ENCODE results near the gene CCDC86. TPM values are rescaled to one million over a fixed set of nuclear protein-coding genes. Genes with fewer than 3 reads are reported as not detected.

The CCDC86 gene
- total RNA-seq, 1 experiment from 2014 or later = 53.5 TPM

GRCh38 chr11:60845338-60845737, 3.4 kb downstream of the CCDC86 start:
- H3K9me3 Mint-ChIP-seq = no peaks in the 10 kb centered on the region
- POLR2A ChIA-PET = no interaction called here

More at GRCh38 chr11:60845338-60845737, 3.4 kb downstream of the CCDC86 start:
- Mint-ChIP-seq H3K36me3 (peaks cover 9% of the 10 kb centered on the region), H3K27me3 (ENCODE audit: low read depth) (no peaks in the 10 kb centered on the region), H3K4me1 (peaks cover 33% of the 10 kb centered on the region), H3K4me3 (no peak overlapping the region), H3K27ac (0 out of 2 replicates have a peak overlapping the region, but pooled peaks have one; percentile 31)
- TF ChIP-seq ZNF671 (CRISPR knock-in tag; IDR thresholded peaks at IDR 0.05) (no peak), SMAD3 (CRISPR knock-in tag; IDR thresholded peaks at IDR 0.05; ENCODE audit: borderline replicate concordance) (no peak), ZNF425 (CRISPR knock-in tag; conservative IDR thresholded peaks at IDR 0.05) (no peak), ATF1 (CRISPR knock-in tag; IDR thresholded peaks at IDR 0.05) (no peak), ZNF512 (CRISPR knock-in tag; IDR thresholded peaks at IDR 0.05; ENCODE audit: borderline replicate concordance) (no peak), HMGA2 (CRISPR knock-in tag; IDR thresholded peaks at IDR 0.05) (no peak), CTCF (IDR thresholded peaks at IDR 0.05) (no peak), FOXP4 (CRISPR knock-in tag; IDR thresholded peaks at IDR 0.05) (no peak), CDX4 (CRISPR knock-in tag; IDR thresholded peaks at IDR 0.05; ENCODE audit: borderline replicate concordance) (no peak), AR (CRISPR knock-in tag; IDR thresholded peaks at IDR 0.05) (no peak), ELF4 (CRISPR knock-in tag; IDR thresholded peaks at IDR 0.05; ENCODE audit: low read depth) (no peak), IRF1 (CRISPR knock-in tag; IDR thresholded peaks at IDR 0.05) (no peak), ZNF423 (CRISPR knock-in tag; IDR thresholded peaks at IDR 0.05) (no peak), NR3C1 (CRISPR knock-in tag; conservative IDR thresholded peaks at IDR 0.05; ENCODE audit: low read depth) (no peak), STAT6 (CRISPR knock-in tag; conservative IDR thresholded peaks at IDR 0.05; ENCODE audit: low read depth) (no peak), MYBL2 (CRISPR knock-in tag; IDR thresholded peaks at IDR 0.05) (no peak), NFYB (CRISPR knock-in tag; conservative IDR thresholded peaks at IDR 0.05; ENCODE audit: low read depth) (no peak), ZNF263 (CRISPR knock-in tag; IDR thresholded peaks at IDR 0.05; ENCODE audit: low read depth) (no peak), JUN (CRISPR knock-in tag; IDR thresholded peaks at IDR 0.05) (no peak), TP53 (CRISPR knock-in tag; IDR thresholded peaks at IDR 0.05) (no peak)
- CTCF ChIA-PET = interaction anchor here (0.8 to 3.5 kb wide), 2 partner anchors 14 to 42 kb away, joined by 3 to 17 read pairs; no protein-coding TSS in a partner anchor
- ATAC-seq (no peak), DNase-seq (ENCODE audit: low spot score) (no peak)
